Measurements from ENCODE around the gene TJP1.
"Not testable (repeated sequence)": the region's sequence is repeated elsewhere in the genome, so short reads cannot be mapped to it uniquely, and the experiment has no call there.

Gene TJP1

GRCh38 chr15:29770796-29771195 is 51.5 kb downstream of the TJP1 start:
- TF ChIP-seq CTCF (IDR thresholded peaks at IDR 0.05; ENCODE audit: extremely low read depth, missing control alignments): no peak
- no peak for DNase-seq (ENCODE audit: low spot score)

DNA sequence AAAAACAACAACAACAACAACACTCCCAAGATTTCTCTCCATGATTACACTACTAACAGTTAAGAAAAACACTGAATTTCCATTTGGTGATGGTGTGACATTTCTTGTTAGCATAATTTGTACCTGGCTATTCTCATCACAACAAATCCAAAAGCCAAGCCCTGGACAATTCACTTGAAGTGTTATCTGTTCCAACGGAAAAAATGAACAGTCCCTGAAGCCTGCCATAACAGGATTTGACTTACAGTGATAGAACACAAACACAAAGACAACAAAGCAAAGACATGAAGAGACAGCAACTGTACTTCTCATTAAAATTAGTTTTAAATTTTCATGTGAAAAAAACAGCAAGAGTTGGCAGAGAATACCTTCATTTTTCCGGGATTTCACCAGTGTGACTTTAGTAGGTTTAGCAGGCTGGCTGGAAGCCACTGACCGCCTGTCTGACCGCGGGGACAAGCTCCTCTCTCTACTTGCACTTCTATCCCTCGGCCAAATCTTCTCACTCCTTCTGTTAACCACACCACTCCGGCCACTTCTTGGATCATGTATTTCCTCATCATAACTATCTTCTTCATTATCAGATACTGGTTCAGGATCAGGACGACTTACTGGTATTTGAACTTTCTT is 56.3 kb downstream of the TJP1 start:
- no peak for DNase-seq (ENCODE audit: low spot score)
- TF ChIP-seq CTCF (IDR thresholded peaks at IDR 0.05; ENCODE audit: extremely low read depth, missing control alignments): no peak

- no peak for TF ChIP-seq CTCF (IDR thresholded peaks at IDR 0.05; ENCODE audit: extremely low read depth, missing control alignments)
Measured at GRCh38 chr15:29765234-29765841, 56.9 kb downstream of the TJP1 start.

DNA sequence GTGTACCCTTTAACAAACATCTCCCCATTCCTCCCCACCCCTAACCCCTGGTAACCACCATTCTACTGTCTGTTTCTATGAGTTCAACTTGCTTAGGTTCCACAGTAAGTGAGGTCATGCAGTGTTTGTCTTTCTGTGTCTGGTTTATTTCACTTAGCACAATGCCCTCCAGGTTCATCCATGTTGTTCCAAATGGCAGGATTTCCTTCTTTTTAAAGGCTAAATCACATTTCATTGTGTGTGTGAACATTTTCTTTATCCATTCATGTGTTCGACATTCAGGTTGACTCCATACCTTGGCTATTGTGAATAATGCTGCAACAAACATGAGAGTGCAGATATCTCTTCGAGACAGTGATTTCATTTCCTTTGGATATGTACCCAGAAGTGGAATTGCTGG is 62.7 kb downstream of the TJP1 start:
- TF ChIP-seq CTCF (IDR thresholded peaks at IDR 0.05; ENCODE audit: extremely low read depth, missing control alignments): no peak
- no peak for DNase-seq (ENCODE audit: low spot score)

More at GRCh38 chr15:29765234-29765841, 56.9 kb downstream of the TJP1 start:
- DNase-seq (ENCODE audit: low spot score): no peak

DNA sequence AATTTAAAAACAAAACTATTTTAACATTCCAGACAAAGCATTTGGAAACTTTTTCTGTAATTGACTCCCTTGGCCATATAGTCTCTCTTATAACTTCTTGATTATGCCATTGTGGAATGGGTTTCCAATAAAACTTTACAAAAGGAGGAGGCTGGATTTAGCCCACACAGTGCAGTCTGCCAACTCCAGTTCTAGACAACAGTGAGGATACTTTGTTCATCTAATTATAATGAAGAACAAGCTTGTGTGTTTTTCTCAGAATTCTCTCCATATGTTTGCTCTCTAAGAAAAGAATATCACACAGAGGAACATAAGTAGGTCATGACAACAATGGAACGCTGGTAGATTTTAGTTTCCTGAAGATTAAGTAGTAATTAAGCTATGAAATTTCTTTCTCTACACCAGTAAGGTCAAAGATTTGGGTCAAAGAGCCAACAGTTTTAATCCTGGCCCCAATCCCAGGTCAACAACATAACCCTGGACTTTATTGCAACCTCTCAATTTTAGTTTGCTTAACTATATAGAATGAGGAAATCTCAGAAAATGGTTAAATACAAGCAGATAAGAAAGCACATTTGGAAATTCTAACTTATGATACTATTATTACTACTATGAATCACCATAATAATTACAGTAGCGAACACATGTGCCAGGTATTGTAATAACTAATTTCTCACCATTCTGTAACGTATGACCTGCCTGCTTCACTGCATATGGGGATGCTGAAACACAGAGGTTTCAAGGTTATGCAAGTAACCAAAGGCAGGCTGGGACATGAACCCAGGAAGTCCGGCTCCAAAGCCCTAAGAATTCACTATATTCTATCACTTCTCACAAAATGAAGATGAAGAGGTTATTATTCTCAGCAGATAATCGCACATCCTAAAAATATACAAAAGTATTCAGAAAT is 65.7 kb downstream of the TJP1 start:
- no peak for TF ChIP-seq CTCF (IDR thresholded peaks at IDR 0.05; ENCODE audit: extremely low read depth, missing control alignments)
- DNase-seq (ENCODE audit: low spot score): no peak

DNA sequence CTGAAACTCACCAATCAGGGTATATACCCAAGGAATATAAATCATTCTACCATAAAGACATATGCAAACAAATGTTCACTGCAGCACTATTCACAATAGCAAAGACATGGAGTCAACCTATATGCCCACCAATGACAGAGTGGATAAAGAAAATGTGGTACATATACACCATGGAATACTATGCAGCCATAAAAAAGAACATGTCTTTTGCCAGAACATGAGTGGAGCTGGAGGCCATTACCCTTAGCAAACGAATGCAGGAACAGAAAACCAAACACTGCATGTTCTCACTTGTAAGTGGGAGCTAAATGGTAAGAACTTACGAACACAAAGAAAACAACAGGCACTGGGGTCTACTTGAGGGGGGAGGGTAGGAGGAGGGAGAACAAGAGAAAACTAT is 68.3 kb downstream of the TJP1 start:
- DNase-seq (ENCODE audit: low spot score): not testable (repeated sequence)

- TF ChIP-seq CTCF (IDR thresholded peaks at IDR 0.05; ENCODE audit: extremely low read depth, missing control alignments): no peak
- DNase-seq (ENCODE audit: low spot score): no peak
Measured at GRCh38 chr15:29753506-29753905, 68.8 kb downstream of the TJP1 start.

All from GM20000 (cell line).